ENCODE data around the gene FLNA.
"Not testable (repeated sequence)": the region's sequence is repeated elsewhere in the genome, so short reads cannot be mapped to it uniquely, and the experiment has no call there.

Gene FLNA

DNA sequence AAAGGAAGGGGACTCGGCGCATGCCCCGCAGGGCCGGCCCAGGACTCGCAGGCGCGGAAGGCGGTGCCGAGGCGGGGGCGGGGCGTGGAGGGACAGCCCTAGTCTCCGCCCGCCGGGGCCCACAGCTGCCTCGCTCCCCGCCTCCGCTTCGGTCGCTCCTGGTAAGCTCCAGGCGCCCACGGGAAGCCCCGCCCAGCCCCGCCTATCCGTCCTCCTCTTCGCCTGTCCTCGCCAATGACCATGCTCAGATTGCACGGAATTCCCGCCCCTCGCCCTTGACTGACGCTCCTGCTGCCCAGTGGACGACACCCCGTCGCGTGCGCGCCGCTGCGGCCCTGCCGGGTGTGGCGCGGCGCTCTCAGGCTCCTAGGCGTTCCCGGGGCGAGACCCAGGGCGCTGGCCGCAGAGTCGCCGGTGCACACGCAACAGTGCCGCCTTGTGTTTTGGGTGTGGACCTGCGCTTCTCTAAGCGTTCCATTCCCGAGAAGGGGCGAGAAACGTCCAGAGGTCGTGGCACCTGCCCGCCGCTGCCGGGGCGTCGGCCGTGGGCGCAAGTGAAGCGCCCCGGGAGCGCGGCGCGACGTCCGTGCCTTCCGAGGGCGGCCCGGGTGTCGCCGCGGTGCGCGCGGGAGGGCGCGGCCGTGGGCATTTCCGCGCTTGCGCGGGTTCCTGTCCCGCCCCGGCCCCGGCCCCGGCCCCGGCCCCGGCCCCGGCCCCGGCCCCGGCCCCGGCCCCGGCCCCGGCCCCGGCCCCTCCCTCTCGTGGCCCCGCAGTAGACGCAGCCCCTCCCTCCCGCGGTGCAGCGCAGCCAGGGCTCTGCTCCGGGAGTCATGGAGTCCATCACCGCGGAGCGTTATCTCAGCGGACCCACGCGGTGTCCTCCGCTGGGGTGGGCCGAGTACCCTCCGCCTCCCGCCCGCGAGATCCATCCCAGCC, 15.6 kb upstream of the FLNA start:
- not testable (repeated sequence) for H3K9me2 ChIP-seq (ENCODE audit: low read depth, low read length); H4K20me1 ChIP-seq (ENCODE audit: insufficient read depth, low read length); H3K9ac ChIP-seq (ENCODE audit: low read length); H3K4me1 ChIP-seq (ENCODE audit: insufficient read depth, low read length, severe bottlenecking); H3F3A ChIP-seq (ENCODE audit: insufficient read depth, low read length); H3K27me3 ChIP-seq (ENCODE audit: insufficient read depth, low read length); H3K79me2 ChIP-seq (ENCODE audit: insufficient read depth, low read length); H3K4me3 ChIP-seq (ENCODE audit: low read depth, low read length, poor library complexity, severe bottlenecking); H2AFZ ChIP-seq (ENCODE audit: low read length); H3K4me2 ChIP-seq (ENCODE audit: low read length); H3K36me3 ChIP-seq (ENCODE audit: insufficient read depth, low read length); H3K27ac ChIP-seq (ENCODE audit: low read depth, low read length, poor library complexity, severe bottlenecking); H3K9me3 ChIP-seq (ENCODE audit: low read length)

DNA sequence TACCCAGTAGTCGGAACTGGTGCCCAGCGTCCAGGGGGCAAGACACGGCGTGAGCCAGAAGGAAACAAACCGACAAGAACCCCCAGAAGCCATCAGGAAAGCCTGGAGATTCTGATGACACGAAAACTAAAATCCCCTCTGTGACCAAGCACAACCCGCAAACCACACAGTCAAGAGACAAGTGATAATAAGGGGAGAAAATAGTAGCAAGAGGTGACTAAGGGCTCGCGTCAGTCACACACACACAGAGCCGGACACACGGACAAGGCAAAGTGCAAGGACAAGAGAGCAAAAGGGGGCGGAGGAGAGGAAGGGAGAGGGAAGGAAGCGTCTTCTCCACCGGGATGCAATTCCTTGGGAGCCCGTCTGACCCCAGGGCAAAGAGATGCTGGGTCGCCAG, 14.2 kb upstream of the FLNA start:
- not testable (repeated sequence) for H3F3A ChIP-seq (ENCODE audit: insufficient read depth, low read length); H3K4me1 ChIP-seq (ENCODE audit: insufficient read depth, low read length, severe bottlenecking); H3K4me2 ChIP-seq (ENCODE audit: low read length); H2AFZ ChIP-seq (ENCODE audit: low read length); H3K9me3 ChIP-seq (ENCODE audit: low read length); H3K27ac ChIP-seq (ENCODE audit: low read depth, low read length, poor library complexity, severe bottlenecking); H3K9me2 ChIP-seq (ENCODE audit: low read depth, low read length); H3K36me3 ChIP-seq (ENCODE audit: insufficient read depth, low read length); H3K27me3 ChIP-seq (ENCODE audit: insufficient read depth, low read length); H3K9ac ChIP-seq (ENCODE audit: low read length); H3K4me3 ChIP-seq (ENCODE audit: low read depth, low read length, poor library complexity, severe bottlenecking); H3K79me2 ChIP-seq (ENCODE audit: insufficient read depth, low read length); H4K20me1 ChIP-seq (ENCODE audit: insufficient read depth, low read length)

DNA sequence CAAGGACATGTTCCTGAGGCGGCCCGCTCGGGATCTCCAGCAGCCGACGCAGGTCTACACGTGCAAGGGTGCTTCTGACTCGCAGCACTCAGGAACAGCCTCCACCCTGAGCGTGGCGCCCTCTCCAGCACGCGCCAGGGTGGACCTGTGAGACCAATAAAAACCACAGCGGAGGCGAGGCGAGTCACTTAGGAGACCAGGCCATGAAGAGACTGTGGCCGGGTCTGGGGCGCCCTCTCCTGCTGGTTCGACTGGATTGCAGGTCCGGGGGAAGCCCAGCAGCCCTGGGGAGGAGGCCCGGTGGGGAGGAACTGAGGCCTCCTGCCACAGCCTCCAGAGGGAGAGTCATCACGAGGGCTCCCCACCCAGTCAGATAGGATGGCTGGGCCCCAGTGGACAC, 13.7 kb upstream of the FLNA start:
- H4K20me1 ChIP-seq (ENCODE audit: insufficient read depth, low read length); H2AFZ ChIP-seq (ENCODE audit: low read length); H3K27me3 ChIP-seq (ENCODE audit: insufficient read depth, low read length); H3K9me2 ChIP-seq (ENCODE audit: low read depth, low read length); H3K9me3 ChIP-seq (ENCODE audit: low read length); H3K4me3 ChIP-seq (ENCODE audit: low read depth, low read length, poor library complexity, severe bottlenecking); H3K79me2 ChIP-seq (ENCODE audit: insufficient read depth, low read length); H3F3A ChIP-seq (ENCODE audit: insufficient read depth, low read length); H3K4me2 ChIP-seq (ENCODE audit: low read length); H3K9ac ChIP-seq (ENCODE audit: low read length); H3K4me1 ChIP-seq (ENCODE audit: insufficient read depth, low read length, severe bottlenecking); H3K27ac ChIP-seq (ENCODE audit: low read depth, low read length, poor library complexity, severe bottlenecking); H3K36me3 ChIP-seq (ENCODE audit: insufficient read depth, low read length): not testable (repeated sequence)

GRCh38 chrX:154384284-154384892, 10.0 kb upstream of the FLNA start:
- TF ChIP-seq, protein P1, sequence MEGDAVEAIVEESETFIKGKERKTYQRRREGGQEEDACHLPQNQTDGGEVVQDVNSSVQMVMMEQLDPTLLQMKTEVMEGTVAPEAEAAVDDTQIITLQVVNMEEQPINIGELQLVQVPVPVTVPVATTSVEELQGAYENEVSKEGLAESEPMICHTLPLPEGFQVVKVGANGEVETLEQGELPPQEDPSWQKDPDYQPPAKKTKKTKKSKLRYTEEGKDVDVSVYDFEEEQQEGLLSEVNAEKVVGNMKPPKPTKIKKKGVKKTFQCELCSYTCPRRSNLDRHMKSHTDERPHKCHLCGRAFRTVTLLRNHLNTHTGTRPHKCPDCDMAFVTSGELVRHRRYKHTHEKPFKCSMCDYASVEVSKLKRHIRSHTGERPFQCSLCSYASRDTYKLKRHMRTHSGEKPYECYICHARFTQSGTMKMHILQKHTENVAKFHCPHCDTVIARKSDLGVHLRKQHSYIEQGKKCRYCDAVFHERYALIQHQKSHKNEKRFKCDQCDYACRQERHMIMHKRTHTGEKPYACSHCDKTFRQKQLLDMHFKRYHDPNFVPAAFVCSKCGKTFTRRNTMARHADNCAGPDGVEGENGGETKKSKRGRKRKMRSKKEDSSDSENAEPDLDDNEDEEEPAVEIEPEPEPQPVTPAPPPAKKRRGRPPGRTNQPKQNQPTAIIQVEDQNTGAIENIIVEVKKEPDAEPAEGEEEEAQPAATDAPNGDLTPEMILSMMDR (IDR thresholded peaks at IDR 0.05; ENCODE audit: low read length) = no peak
- no peak for TF ChIP-seq EZH2 (IDR thresholded peaks at IDR 0.05; ENCODE audit: borderline replicate concordance, low read length)
- no peaks in the 10 kb centered on the region for H3K9me3 ChIP-seq (ENCODE audit: low read length)
- no peak overlapping the region for H3K4me2 ChIP-seq (ENCODE audit: low read length)
- peaks cover 14% of the 10 kb centered on the region for H3K4me1 ChIP-seq (ENCODE audit: insufficient read depth, low read length, severe bottlenecking)
- H3K9me2 ChIP-seq (ENCODE audit: low read depth, low read length) = no peaks in the 10 kb centered on the region
- no peak overlapping the region for H3K4me3 ChIP-seq (ENCODE audit: low read depth, low read length, poor library complexity, severe bottlenecking)
- H2AFZ ChIP-seq (ENCODE audit: low read length) = no peak overlapping the region
- H3K79me2 ChIP-seq (ENCODE audit: insufficient read depth, low read length) = no peaks in the 10 kb centered on the region; the same call in 1 of the 2 replicates
- H3K27me3 ChIP-seq (ENCODE audit: insufficient read depth, low read length) = no peaks in the 10 kb centered on the region
- no peak overlapping the region; the same call in 1 of the 2 replicates for H3K9ac ChIP-seq (ENCODE audit: low read length)
- peaks cover 8% of the 10 kb centered on the region for H3K36me3 ChIP-seq (ENCODE audit: insufficient read depth, low read length)
- no peaks in the 10 kb centered on the region for H4K20me1 ChIP-seq (ENCODE audit: insufficient read depth, low read length)
- H3F3A ChIP-seq (ENCODE audit: insufficient read depth, low read length) = no peaks in the 10 kb centered on the region
- H3K27ac ChIP-seq (ENCODE audit: low read depth, low read length, poor library complexity, severe bottlenecking) = no peak overlapping the region

All from OCI-LY1 (cell line).